ENCODE measurements around the gene DNAJC3.

- TF ChIP-seq CTCF (optimal IDR thresholded peaks at IDR 0.05 in 1 of 3, IDR thresholded peaks at IDR 0.05 in 1 of 3, conservative IDR thresholded peaks at IDR 0.05 in 1 of 3; ENCODE audit: extremely low read depth in 1 of 3, insufficient read depth in 2 of 3, low read length in 3 of 3): no peak
- no peak for TF ChIP-seq EZH2 (IDR thresholded peaks at IDR 0.05; ENCODE audit: low read length)
Measured at GRCh38 chr13:95652244-95652764, 24.6 kb upstream of the DNAJC3 start.
